HepG2 (cell line): ENCODE results near the gene OGFOD3. TPM values are rescaled to one million over a fixed set of nuclear protein-coding genes. Genes with fewer than 3 reads are reported as not detected.

Experiments
- AGO1 ChIP-seq: fragments of 200-400 bp; formaldehyde crosslinking; IDR thresholded peaks from 2 replicates; pipeline ENCODE4 v1.6.1; 2017; ENCODE audit warnings: mild to moderate bottlenecking, low read depth, low read length, moderate library complexity; ENCODE audit not compliant: poor library complexity, severe bottlenecking
- CBX5 ChIP-seq: sonication (generic); formaldehyde crosslinking; IDR thresholded peaks from 2 replicates; pipeline ENCODE4 v1.4.0; 2020; ENCODE audit warnings: missing genetic modification reagents, borderline replicate concordance
- FOXP1 ChIP-seq, 2 experiments: fragments of 450-650 bp in 1 of 2; IDR thresholded peaks; 2 replicates each; pipeline ENCODE4 v1.6.1; 2017 to 2018; ENCODE audit warnings: antibody characterized with exemption in 1 of 2
- MYPOP ChIP-seq: sonication (generic); formaldehyde crosslinking; IDR thresholded peaks from 2 replicates; pipeline ENCODE4 v1.8.1; 2023; ENCODE audit warnings: mild to moderate bottlenecking, moderate library complexity, missing genetic modification reagents
- PRDM10 ChIP-seq: sonication (generic); formaldehyde crosslinking; IDR thresholded peaks from 2 replicates; pipeline ENCODE4 v1.4.0; 2020; ENCODE audit warnings: low read depth, missing genetic modification reagents
- SMARCC2 ChIP-seq: fragments of 450-650 bp; IDR thresholded peaks from 2 replicates; pipeline ENCODE4 v1.6.1; 2017; ENCODE audit warnings: antibody characterized with exemption, mild to moderate bottlenecking
- U2AF2 ChIP-seq: fragments of 200-400 bp; formaldehyde crosslinking; IDR thresholded peaks from 2 replicates; pipeline ENCODE4 v1.6.1; 2017; ENCODE audit warnings: low read depth, mild to moderate bottlenecking, low read length
- ZKSCAN1 ChIP-seq: fragments of 150-350 bp; IDR thresholded peaks from 2 replicates; pipeline ENCODE4 v1.6.1; 2014; ENCODE audit warnings: low read length
- polyA plus RNA-seq, 8 experiments: library from polyadenylated mRNA; depleted of rRNA in 3 of 8; stranded (reverse) in 7 of 8; unstranded in 1 of 8; fragments of >200 nt; fragmentation: Illumina TruSeq in 4 of 8; extraction: Trizol in 4 of 8; gene quantifications; 2 replicates each; pipeline versions ENCODE4 v1.2.1 to v1.2.3, GENCODE V29; 2011 to 2016; ENCODE audit warnings: low read depth in 4 of 8, missing spikeins in 1 of 8, mixed read lengths in 1 of 8; ENCODE audit not compliant: insufficient read depth in 1 of 8
- total RNA-seq, 5 experiments: library from RNA; depleted of rRNA; stranded (reverse); fragments of >200 nt; fragmentation: Illumina TruSeq; extraction: Trizol; gene quantifications; 2 replicates each; pipeline ENCODE4 v1.2.3, GENCODE V29; 2016; ENCODE audit warnings: low read depth in 1 of 5
- TF ChIP-seq, protein P1 (sequence below): sonication (generic); formaldehyde crosslinking; IDR thresholded peaks from 2 replicates; pipeline ENCODE4 v1.5.0; 2020; ENCODE audit warnings: mild to moderate bottlenecking, missing genetic modification reagents
- TF ChIP-seq, protein P2 (sequence below), 2 experiments: fragments of 450-650 bp in 1 of 2; sonication (generic) in 1 of 2; formaldehyde crosslinking in 1 of 2; IDR thresholded peaks; 2 replicates each; pipeline versions ENCODE4 v1.6.1 to v1.8.0; 2016 to 2022; ENCODE audit warnings: antibody characterized with exemption in 1 of 2, mild to moderate bottlenecking in 1 of 2, missing genetic modification reagents in 1 of 2
- TF ChIP-seq, protein P3 (sequence below): IDR thresholded peaks from 2 replicates; pipeline ENCODE4 v1.6.1; 2016

The OGFOD3 gene
- total and polyA plus RNA-seq, 2 of the 13 experiments (the other 11 are each of a cell fraction or from before 2014, with no cell fraction given), result 40.0 to 42.1 TPM

- TF ChIP-seq PRDM10 (no peak), SMARCC2 (no peak), CBX5 (CRISPR knock-in tag) (no peak), FOXP1 (IDR thresholded peaks at IDR 0.05) (no peak), FOXP1 (CRISPR knock-in tag; IDR thresholded peaks at IDR 0.05) (no peak), MYPOP (CRISPR knock-in tag) (no peak), AGO1 (peak; percentile 72), U2AF2 (0 out of 2 replicates have a peak, but pooled peaks have one; percentile 61), ZKSCAN1 (no peak)
- TF ChIP-seq, protein P1, sequence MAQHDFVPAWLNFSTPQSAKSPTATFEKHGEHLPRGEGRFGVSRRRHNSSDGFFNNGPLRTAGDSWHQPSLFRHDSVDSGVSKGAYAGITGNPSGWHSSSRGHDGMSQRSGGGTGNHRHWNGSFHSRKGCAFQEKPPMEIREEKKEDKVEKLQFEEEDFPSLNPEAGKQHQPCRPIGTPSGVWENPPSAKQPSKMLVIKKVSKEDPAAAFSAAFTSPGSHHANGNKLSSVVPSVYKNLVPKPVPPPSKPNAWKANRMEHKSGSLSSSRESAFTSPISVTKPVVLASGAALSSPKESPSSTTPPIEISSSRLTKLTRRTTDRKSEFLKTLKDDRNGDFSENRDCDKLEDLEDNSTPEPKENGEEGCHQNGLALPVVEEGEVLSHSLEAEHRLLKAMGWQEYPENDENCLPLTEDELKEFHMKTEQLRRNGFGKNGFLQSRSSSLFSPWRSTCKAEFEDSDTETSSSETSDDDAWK, result no peak
- TF ChIP-seq, protein P2, sequence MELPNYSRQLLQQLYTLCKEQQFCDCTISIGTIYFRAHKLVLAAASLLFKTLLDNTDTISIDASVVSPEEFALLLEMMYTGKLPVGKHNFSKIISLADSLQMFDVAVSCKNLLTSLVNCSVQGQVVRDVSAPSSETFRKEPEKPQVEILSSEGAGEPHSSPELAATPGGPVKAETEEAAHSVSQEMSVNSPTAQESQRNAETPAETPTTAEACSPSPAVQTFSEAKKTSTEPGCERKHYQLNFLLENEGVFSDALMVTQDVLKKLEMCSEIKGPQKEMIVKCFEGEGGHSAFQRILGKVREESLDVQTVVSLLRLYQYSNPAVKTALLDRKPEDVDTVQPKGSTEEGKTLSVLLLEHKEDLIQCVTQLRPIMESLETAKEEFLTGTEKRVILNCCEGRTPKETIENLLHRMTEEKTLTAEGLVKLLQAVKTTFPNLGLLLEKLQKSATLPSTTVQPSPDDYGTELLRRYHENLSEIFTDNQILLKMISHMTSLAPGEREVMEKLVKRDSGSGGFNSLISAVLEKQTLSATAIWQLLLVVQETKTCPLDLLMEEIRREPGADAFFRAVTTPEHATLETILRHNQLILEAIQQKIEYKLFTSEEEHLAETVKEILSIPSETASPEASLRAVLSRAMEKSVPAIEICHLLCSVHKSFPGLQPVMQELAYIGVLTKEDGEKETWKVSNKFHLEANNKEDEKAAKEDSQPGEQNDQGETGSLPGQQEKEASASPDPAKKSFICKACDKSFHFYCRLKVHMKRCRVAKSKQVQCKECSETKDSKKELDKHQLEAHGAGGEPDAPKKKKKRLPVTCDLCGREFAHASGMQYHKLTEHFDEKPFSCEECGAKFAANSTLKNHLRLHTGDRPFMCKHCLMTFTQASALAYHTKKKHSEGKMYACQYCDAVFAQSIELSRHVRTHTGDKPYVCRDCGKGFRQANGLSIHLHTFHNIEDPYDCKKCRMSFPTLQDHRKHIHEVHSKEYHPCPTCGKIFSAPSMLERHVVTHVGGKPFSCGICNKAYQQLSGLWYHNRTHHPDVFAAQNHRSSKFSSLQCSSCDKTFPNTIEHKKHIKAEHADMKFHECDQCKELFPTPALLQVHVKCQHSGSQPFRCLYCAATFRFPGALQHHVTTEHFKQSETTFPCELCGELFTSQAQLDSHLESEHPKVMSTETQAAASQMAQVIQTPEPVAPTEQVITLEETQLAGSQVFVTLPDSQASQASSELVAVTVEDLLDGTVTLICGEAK (IDR thresholded peaks at IDR 0.05), result no peak
- TF ChIP-seq, protein P2 (CRISPR knock-in tag; IDR thresholded peaks at IDR 0.05), result no peak
- TF ChIP-seq, protein P3, sequence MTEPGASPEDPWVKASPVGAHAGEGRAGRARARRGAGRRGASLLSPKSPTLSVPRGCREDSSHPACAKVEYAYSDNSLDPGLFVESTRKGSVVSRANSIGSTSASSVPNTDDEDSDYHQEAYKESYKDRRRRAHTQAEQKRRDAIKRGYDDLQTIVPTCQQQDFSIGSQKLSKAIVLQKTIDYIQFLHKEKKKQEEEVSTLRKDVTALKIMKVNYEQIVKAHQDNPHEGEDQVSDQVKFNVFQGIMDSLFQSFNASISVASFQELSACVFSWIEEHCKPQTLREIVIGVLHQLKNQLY, result no peak
Observed at GRCh38 chr17:82377924-82378740, 40.3 kb downstream of the OGFOD3 start (continued).
